ENCODE results near the gene AP1M2.

DNA sequence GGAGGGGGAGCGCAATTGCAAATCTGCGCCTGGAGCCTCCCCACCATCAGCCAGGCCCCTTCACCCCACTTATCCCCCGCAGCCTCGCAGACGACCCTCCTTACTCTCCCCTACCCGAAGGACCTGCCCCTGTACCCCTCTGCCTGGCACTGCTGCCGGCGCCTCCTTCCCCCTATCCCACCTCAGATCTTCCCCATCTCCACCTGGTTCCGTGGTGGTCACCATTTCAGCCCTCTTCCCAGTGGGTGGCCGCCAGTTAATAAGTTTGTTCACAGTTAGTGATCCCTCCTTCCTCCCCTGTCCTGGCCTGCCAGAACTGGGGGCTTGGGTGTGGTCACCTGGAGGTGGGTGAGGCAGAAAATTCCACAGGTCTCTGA is 38.6 kb upstream of the AP1M2 start:
- TF ChIP-seq GATA3 (IDR thresholded peaks at IDR 0.05; ENCODE audit: low read depth, low read length) (no peak), GATA2 (IDR thresholded peaks at IDR 0.05; ENCODE audit: low read depth, low read length) (no peak)

Data from SH-SY5Y (cell line).